Effector memory CD4-positive, alpha-beta T cell (primary cell): ENCODE data around the gene RBMS1.
A peak's percentile ranks its signal among the peaks of the same experiment; 100 is the strongest.
"Not testable (repeated sequence)": the region's sequence is repeated elsewhere in the genome, so short reads cannot be mapped to it uniquely, and the experiment has no call there.

Experiments
- DNase-seq, 3 donors: peaks; one replicate each; pipeline ENCODE4 v3.0.0-alpha.2; 2020
- H3K27ac ChIP-seq: 2 replicates; pipeline ENCODE4 v1.7.0; 2013; ENCODE audit warnings: mild to moderate bottlenecking, low read length, moderate library complexity; ENCODE audit not compliant: insufficient read depth, poor library complexity, severe bottlenecking
- H3K27me3 ChIP-seq: replicated peaks from 2 replicates; pipeline ENCODE4 v1.7.0; 2013; ENCODE audit warnings: mild to moderate bottlenecking, low read length; ENCODE audit not compliant: insufficient read depth, control insufficient read depth, poor library complexity, severe bottlenecking
- H3K36me3 ChIP-seq: 2 replicates; pipeline ENCODE4 v1.7.0; 2013; ENCODE audit warnings: mild to moderate bottlenecking, low read length, moderate library complexity; ENCODE audit not compliant: control insufficient read depth, insufficient read depth
- H3K4me1 ChIP-seq: 2 replicates; pipeline ENCODE4 v1.7.0; 2013; ENCODE audit warnings: low read length, mild to moderate bottlenecking; ENCODE audit not compliant: control insufficient read depth, insufficient read depth, poor library complexity, severe bottlenecking
- H3K4me3 ChIP-seq: 2 replicates; pipeline ENCODE4 v1.7.0; 2013; ENCODE audit warnings: low read length, low read depth, mild to moderate bottlenecking; ENCODE audit not compliant: insufficient read depth, poor library complexity, severe bottlenecking
- H3K9me3 ChIP-seq: 2 replicates; pipeline ENCODE4 v1.7.0; 2013; ENCODE audit warnings: mild to moderate bottlenecking, low read length, moderate library complexity; ENCODE audit not compliant: control insufficient read depth

Gene RBMS1

GRCh38 chr2:160442603-160443002, 51.0 kb downstream of the RBMS1 start:
- peaks cover 3% of the 10 kb centered on the region for H3K36me3 ChIP-seq

DNA sequence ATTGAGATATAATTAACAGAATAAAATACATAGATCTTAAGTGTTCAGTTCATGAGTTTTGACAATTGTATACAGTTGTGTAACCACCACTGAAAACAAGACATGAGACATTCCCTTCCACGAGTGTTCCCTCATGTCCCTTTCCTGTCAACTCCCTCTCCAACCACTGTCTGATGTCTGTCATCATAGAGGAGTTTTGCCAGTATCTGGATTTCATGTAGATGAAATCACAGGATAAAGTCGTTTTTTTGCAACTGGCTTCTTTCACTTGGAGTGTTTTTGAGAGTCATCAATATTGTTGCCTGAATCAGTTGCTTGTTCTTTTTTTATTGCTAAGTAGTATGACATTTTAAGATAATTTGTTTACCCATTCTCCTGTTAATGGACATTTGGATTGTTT, 52.7 kb downstream of the RBMS1 start:
- H3K27ac ChIP-seq = no peak overlapping the region
- no peaks in the 10 kb centered on the region for H3K9me3 ChIP-seq
- peaks cover 3% of the 10 kb centered on the region for H3K36me3 ChIP-seq
- H3K27me3 ChIP-seq = no peaks in the 10 kb centered on the region
- H3K4me3 ChIP-seq = no peak overlapping the region
- no peak for DNase-seq
- no peaks in the 10 kb centered on the region for H3K4me1 ChIP-seq

More at GRCh38 chr2:160442603-160443002, 51.0 kb downstream of the RBMS1 start:
- no peaks in the 10 kb centered on the region for H3K4me1 ChIP-seq
- DNase-seq = no peak
- no peaks in the 10 kb centered on the region for H3K27me3 ChIP-seq
- H3K27ac ChIP-seq = no peak overlapping the region
- H3K9me3 ChIP-seq = no peaks in the 10 kb centered on the region
- no peak overlapping the region for H3K4me3 ChIP-seq

DNA sequence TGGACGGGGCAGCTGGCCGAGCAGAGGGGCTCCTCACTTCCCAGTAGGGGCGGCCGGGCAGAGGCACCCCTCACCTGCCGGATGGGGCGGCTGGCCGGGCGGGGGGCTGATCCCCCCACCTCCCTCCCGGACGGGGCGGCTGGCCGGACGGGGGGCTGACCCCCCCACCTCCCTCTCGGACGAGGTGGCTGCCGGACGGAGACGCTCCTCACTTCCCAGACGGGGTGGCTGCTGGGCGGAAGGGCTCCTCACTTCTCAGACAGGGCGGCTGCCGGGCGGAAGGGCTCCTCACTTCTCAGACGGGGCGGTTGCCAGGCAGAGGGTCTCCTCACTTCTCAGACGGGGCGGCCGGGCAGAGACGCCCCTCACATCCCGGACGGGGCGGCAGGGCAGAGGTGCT, 54.6 kb downstream of the RBMS1 start:
- H3K27me3 ChIP-seq, H3K4me3 ChIP-seq, H3K27ac ChIP-seq, H3K9me3 ChIP-seq, DNase-seq, H3K36me3 ChIP-seq, H3K4me1 ChIP-seq: not testable (repeated sequence)

GRCh38 chr2:160437273-160437672, 56.3 kb downstream of the RBMS1 start:
- Histone ChIP-seq H3K4me1 (peaks cover 6% of the 10 kb centered on the region), H3K36me3 (no peaks in the 10 kb centered on the region), H3K4me3 (no peak overlapping the region), H3K9me3 (no peaks in the 10 kb centered on the region), H3K27me3 (no peaks in the 10 kb centered on the region), H3K27ac (no peak overlapping the region)
- DNase-seq = no peak

- H3K27ac ChIP-seq = no peak overlapping the region
- H3K36me3 ChIP-seq = no peaks in the 10 kb centered on the region
- peaks cover 6% of the 10 kb centered on the region for H3K4me1 ChIP-seq
- no peaks in the 10 kb centered on the region for H3K27me3 ChIP-seq
- no peak overlapping the region for H3K4me3 ChIP-seq
- no peaks in the 10 kb centered on the region for H3K9me3 ChIP-seq
- no peak for DNase-seq
These were observed 59.2 kb downstream of the RBMS1 start for GRCh38 chr2:160434254-160434948.

- Histone ChIP-seq H3K27ac (no peak overlapping the region), H3K4me1 (peaks cover 12% of the 10 kb centered on the region), H3K4me3 (no peak overlapping the region), H3K36me3 (no peaks in the 10 kb centered on the region), H3K27me3 (no peaks in the 10 kb centered on the region), H3K9me3 (no peaks in the 10 kb centered on the region)
- no peak for DNase-seq
These were observed 60.0 kb downstream of the RBMS1 start for GRCh38 chr2:160433466-160434140.

GRCh38 chr2:160432633-160433032, 61.0 kb downstream of the RBMS1 start:
- no peak for DNase-seq
- no peak overlapping the region for H3K27ac ChIP-seq
- no peak overlapping the region for H3K4me3 ChIP-seq
- H3K9me3 ChIP-seq = no peaks in the 10 kb centered on the region
- no peaks in the 10 kb centered on the region for H3K27me3 ChIP-seq
- H3K4me1 ChIP-seq = peaks cover 16% of the 10 kb centered on the region
- H3K36me3 ChIP-seq = no peaks in the 10 kb centered on the region

DNA sequence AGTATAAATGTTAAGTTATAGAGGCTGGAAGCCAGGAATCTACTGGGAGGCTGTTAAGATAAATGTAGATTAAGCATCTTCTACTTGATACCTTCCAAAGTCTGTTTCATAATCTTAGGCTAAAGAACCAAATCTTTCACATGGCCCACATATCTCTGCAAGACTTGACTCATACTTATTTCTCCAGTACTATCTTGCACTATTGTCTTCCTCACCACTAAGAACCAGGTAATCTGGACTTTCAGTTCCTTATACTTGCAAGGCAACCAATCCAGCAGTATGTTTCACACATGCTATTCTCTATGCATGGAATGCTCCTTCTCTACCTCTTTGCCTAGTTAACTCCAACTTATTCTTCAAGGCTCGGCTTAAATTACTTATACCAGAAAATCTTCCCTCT, 62.2 kb downstream of the RBMS1 start:
- H3K27ac ChIP-seq = no peak overlapping the region
- H3K4me3 ChIP-seq = no peak overlapping the region
- peaks cover 20% of the 10 kb centered on the region for H3K4me1 ChIP-seq
- H3K36me3 ChIP-seq = no peaks in the 10 kb centered on the region
- DNase-seq = no peak
- H3K27me3 ChIP-seq = no peaks in the 10 kb centered on the region
- H3K9me3 ChIP-seq = no peaks in the 10 kb centered on the region

GRCh38 chr2:160430001-160430344, 63.6 kb downstream of the RBMS1 start:
- no peak overlapping the region for H3K4me3 ChIP-seq
- peaks cover 24% of the 10 kb centered on the region for H3K4me1 ChIP-seq
- no peaks in the 10 kb centered on the region for H3K36me3 ChIP-seq
- no peaks in the 10 kb centered on the region for H3K27me3 ChIP-seq
- H3K27ac ChIP-seq = peak overlapping the region; percentile 63
- DNase-seq = no peak
- no peaks in the 10 kb centered on the region for H3K9me3 ChIP-seq

DNA sequence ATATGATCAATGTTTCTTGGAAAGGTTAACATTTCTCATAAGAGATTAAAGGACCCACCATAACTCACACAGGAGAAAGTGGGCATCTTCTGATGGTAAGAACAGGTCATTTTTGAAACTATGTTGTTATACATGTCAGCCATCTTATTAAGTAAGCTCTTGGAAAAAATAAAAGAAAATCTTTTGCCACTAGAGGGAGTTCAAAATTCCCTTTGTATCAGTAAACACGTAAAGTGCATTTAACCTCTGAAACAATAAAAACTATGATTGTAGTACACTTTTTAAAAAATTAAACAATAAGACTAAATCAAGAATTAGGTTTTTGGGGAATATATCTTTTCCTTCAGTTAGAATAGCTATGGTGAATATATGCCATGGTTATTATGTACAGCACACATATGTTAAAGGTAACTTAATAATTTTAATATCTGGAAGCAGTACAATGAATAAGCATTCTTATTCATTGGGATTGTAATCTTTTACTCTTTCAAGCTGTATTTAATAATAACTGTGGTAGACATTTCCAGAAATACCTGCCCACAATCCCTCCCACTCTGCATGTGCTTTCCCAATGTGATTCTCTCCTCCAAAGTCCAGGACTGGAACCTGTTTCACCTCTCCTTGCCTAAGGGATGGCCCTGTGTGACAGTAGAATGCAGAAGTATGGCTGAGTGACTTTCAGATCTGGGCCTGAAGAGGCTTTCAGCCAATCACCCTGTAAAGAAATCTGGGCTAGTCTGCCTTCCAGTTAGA, 64.2 kb downstream of the RBMS1 start:
- no peak for DNase-seq
- Histone ChIP-seq H3K9me3 (no peaks in the 10 kb centered on the region), H3K36me3 (no peaks in the 10 kb centered on the region), H3K27me3 (no peaks in the 10 kb centered on the region), H3K4me1 (peaks cover 24% of the 10 kb centered on the region), H3K4me3 (no peak overlapping the region), H3K27ac (peak overlapping the region; percentile 63)
